Testis (tissue), 3 donors: ENCODE data around the gene MYL9. TPM values are rescaled to one million over a fixed set of nuclear protein-coding genes. Genes with fewer than 3 reads are reported as not detected.

Source experiments
- DNase-seq: peaks from one replicate; pipeline ENCODE4 v3.0.0-alpha.2; 2019
- H3K27ac ChIP-seq, 2 donors: fragments of 200-600 bp; sonication (generic); one replicate each; pipeline ENCODE4 v1.5.1; 2019
- H3K27me3 ChIP-seq: fragments of 200-600 bp; sonication (generic); one replicate; pipeline ENCODE4 v1.5.1; 2019
- H3K36me3 ChIP-seq: fragments of 200-600 bp; sonication (generic); one replicate; pipeline ENCODE4 v1.5.1; 2017; ENCODE audit warnings: low read depth; ENCODE audit errors: missing control alignments
- H3K4me1 ChIP-seq: fragments of 200-600 bp; sonication (generic); one replicate; pipeline ENCODE4 v1.5.1; 2019
- H3K4me3 ChIP-seq, 2 donors: fragments of 200-600 bp; sonication (generic); one replicate each; pipeline ENCODE4 v1.5.1; 2017 to 2019
- H3K9me3 ChIP-seq: fragments of 200-600 bp; sonication (generic); one replicate; pipeline ENCODE4 v1.5.1; 2017
- POLR2A ChIP-seq: fragments of 450-650 bp; IDR thresholded peaks from one replicate; pipeline ENCODE4 v1.6.1; 2017; ENCODE audit warnings: antibody characterized with exemption, mild to moderate bottlenecking, moderate library complexity
- WGBS, 2 donors: methylation state at CpG; one replicate each; pipeline ENCODE4 v1.1.5; 2018; 5-methylcytosine and 5-hydroxymethylcytosine counted together
- intact Hi-C: fragments of 100-400 bp; cut with DNase I; formaldehyde crosslinking; loops from one replicate; pipeline ENCODE4 v1.15.1; 2023; ENCODE audit warnings: low total_unique reads
- polyA plus RNA-seq: library from polyadenylated mRNA; stranded (reverse); fragments of 350-450 nt; fragmentation: Illumina TruSeq; extraction: RNeasy Lipid Tissue Mini Kit (QIAGEN cat#74804); gene quantifications from one replicate; pipeline ENCODE4 v1.2.3, GENCODE V29; 2014; ENCODE audit warnings: low read depth, low replicate concordance; ENCODE audit not compliant: insufficient read depth
- total RNA-seq, 2 donors: library from RNA; depleted of rRNA; stranded (reverse); fragments of >200 nt; gene quantifications; one replicate each; pipeline ENCODE4 v1.2.3, GENCODE V29; 2016
- TF ChIP-seq, protein P1 (sequence below), 3 experiments: fragments of 450-650 bp in 2 of 3; fragments of 200-600 bp in 1 of 3; sonication (generic) in 1 of 3; IDR thresholded peaks; one replicate each; pipeline ENCODE4 v1.5.1; 2016 to 2019; ENCODE audit warnings: antibody characterized with exemption in 3 of 3, mild to moderate bottlenecking in 2 of 3, moderate library complexity in 1 of 3

The MYL9 gene
- total and polyA plus RNA-seq, 3 donors from 2014 or later, result 177 to 594 (median 265) TPM

DNA sequence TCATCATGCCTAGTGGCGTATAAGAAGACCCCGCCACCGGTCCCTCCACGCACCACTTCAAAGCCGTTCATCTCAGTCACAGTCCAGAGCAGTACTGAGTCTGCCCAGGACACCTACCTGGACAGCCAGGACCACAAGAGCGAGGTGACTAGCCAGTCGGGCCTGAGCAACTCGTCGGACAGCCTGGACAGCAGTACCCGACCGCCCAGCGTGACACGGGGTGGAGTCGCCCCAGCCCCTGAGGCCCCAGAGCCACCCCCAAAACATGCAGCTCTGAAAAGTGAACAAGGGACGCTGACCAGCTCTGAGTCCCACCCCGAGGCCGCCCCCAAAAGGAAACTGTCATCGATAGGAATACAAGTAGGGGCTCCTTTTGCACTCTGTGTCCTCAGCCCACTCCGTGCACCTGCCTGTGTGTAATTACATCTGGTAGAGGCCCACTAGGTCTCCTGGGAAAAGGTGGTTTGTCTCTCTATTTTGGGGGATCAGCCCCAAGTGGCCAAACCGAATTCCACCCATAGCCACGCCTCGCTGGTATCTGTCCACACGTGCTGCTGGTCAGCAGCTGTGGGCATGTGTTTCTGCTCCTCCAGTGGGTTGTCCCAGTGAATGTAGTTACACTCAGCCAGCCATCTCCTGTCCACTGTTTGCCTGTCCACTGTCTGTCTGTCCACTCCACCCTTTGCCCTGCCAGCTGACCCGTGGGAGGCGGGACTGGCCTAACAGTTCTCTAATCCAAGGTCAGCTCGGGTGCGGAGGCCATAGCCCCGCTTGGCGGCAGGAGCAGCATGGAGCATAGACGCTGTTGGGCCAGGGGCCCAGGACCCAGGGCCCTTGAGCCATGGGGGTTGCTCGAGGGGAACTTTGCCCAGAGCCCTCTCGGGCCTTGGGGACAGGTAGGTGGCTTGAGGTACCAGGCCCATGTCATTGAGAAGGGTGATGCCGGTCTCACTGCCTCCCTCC, 44.3 kb upstream of the MYL9 start:
- DNase-seq, result peak; percentile 42
- TF ChIP-seq, protein P1, sequence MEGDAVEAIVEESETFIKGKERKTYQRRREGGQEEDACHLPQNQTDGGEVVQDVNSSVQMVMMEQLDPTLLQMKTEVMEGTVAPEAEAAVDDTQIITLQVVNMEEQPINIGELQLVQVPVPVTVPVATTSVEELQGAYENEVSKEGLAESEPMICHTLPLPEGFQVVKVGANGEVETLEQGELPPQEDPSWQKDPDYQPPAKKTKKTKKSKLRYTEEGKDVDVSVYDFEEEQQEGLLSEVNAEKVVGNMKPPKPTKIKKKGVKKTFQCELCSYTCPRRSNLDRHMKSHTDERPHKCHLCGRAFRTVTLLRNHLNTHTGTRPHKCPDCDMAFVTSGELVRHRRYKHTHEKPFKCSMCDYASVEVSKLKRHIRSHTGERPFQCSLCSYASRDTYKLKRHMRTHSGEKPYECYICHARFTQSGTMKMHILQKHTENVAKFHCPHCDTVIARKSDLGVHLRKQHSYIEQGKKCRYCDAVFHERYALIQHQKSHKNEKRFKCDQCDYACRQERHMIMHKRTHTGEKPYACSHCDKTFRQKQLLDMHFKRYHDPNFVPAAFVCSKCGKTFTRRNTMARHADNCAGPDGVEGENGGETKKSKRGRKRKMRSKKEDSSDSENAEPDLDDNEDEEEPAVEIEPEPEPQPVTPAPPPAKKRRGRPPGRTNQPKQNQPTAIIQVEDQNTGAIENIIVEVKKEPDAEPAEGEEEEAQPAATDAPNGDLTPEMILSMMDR (IDR thresholded peaks at IDR 0.05), result no peak
- TF ChIP-seq POLR2A, result no peak
- intact Hi-C loops, result no loop called here
- no peaks in the 10 kb centered on the region for H3K9me3 ChIP-seq
- H3K4me3 ChIP-seq, result no peak overlapping the region
- WGBS, 2 donors, result 77 to 93% methylated on average over 7 to 33 of the region's 33 CpGs
- H3K4me1 ChIP-seq, result peaks cover 57% of the 10 kb centered on the region
- H3K27ac ChIP-seq, result peak overlapping the region in 1 of 2 donors; percentile 47
- no peaks in the 10 kb centered on the region for H3K27me3 ChIP-seq
- H3K36me3 ChIP-seq, result no peaks in the 10 kb centered on the region

DNA sequence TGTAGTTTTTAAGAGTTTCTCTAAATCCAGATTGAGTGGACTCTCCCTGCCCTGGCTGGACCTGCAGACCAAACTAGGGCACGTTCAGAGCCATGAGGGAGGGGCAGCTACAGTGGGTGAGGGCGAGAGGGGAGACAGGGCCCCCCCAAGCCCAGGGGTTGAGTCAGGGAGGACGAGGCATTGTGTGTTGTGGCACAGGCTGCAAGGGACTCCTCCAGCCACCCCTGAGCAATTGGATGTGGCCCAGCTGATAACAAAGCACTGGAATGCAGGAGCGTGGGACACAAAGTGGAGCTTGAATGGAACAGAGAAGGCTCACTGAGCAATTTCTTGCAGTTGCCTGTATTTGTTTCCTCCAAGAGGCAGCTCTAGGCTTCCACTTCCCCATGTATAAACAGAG, 43.5 kb upstream of the MYL9 start:
- H3K4me1 ChIP-seq, result peaks cover 49% of the 10 kb centered on the region
- TF ChIP-seq POLR2A, result no peak
- TF ChIP-seq, protein P1 (IDR thresholded peaks at IDR 0.05), result no peak

DNA sequence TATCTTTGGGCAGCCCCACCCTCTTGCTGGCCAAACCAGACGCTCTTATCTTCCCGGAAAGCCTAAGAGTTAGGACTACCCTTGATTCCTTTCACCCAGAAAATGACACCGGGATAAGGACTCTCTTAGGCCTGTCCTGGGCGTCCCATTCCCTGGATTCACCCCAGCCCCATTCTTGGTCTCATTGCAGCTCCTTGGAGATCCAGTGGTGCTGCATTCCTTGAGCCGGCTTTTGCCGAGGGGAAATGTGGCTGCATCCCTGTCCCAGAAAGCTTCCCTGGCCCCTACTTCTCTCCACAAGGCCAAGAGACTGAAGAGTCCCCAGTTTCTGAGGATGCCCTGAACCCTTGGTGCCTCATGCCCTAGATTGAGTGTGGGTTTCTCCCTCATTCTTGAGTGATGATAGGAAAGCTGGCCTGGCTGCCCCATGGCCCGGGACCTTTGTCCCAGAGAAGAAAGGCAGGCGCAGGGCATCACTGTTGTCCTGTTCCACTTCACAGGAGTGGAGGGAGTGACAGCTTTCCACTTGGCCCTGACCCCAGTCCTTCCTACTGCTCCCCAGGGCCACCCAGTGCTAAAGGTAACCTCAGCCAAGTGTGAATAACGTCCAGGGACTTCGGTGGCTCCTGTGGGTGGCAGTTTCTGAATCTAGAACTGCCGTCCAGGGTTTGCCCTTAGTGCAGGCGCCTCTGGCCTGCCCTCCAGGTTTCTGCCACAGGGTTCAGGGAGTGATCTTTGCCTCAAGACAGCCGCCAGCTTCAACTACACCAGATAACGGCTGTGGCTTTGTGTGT, 42.7 kb upstream of the MYL9 start:
- TF ChIP-seq, protein P1 (IDR thresholded peaks at IDR 0.05), result no peak
- no peak for TF ChIP-seq POLR2A
- Histone ChIP-seq H3K4me1 (peaks cover 41% of the 10 kb centered on the region), H3K4me3 (no peak overlapping the region), H3K27ac (peak overlapping the region; percentile 44 to 51), H3K9me3 (no peaks in the 10 kb centered on the region), H3K27me3 (no peaks in the 10 kb centered on the region), H3K36me3 (no peaks in the 10 kb centered on the region)
- DNase-seq, result no peak
- intact Hi-C loops, result no loop called here
- 62% methylated on average over 11 to 14 of the region's 14 CpGs for WGBS, 2 donors

More for the DNA sequence above, 43.5 kb upstream of the MYL9 start:
- intact Hi-C loops, result no loop called here
- WGBS, 2 donors, result 37 to 40% methylated on average over 4 of the region's 4 CpGs
- DNase-seq, result peak; percentile 81
- peak overlapping the region in 1 of 2 donors; percentile 47 for H3K27ac ChIP-seq
- H3K4me3 ChIP-seq, result no peak overlapping the region
- no peaks in the 10 kb centered on the region for H3K9me3 ChIP-seq
- no peaks in the 10 kb centered on the region for H3K36me3 ChIP-seq
- H3K27me3 ChIP-seq, result no peaks in the 10 kb centered on the region

DNA sequence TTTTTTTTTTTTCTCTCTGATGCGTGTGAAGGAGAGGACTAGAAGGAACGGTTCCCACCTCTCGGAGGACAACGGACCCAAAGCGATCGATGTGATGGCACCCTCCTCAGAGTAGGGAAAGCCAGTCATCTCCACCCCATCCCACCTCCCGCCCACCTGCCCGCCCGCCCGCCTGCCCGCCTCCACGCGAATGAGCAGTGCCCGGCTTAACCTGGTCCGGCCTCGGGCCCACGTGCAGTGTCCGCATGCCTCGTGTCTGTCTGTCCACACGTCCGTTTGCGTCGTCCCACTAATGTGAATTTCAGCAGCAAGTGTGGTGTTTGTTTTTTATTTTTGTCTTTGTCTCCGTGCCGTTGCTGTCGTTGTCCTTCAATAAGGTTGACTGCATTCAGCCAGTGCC, 42.1 kb upstream of the MYL9 start:
- DNase-seq, result no peak

More for the DNA sequence above, 42.1 kb upstream of the MYL9 start:
- Histone ChIP-seq H3K27me3 (no peaks in the 10 kb centered on the region), H3K27ac (peak overlapping the region; percentile 44 to 51), H3K9me3 (no peaks in the 10 kb centered on the region), H3K4me1 (peaks cover 36% of the 10 kb centered on the region), H3K4me3 (no peak overlapping the region), H3K36me3 (no peaks in the 10 kb centered on the region)
- 85 to 86% methylated on average over 26 of the region's 26 CpGs for WGBS, 2 donors
- no peak for TF ChIP-seq POLR2A
- TF ChIP-seq, protein P1 (IDR thresholded peaks at IDR 0.05), result no peak
- intact Hi-C loops, result no loop called here
